Right lobe of liver (tissue), 6 donors: ENCODE data around the gene CNOT8. TPM values are rescaled to one million over a fixed set of nuclear protein-coding genes. Genes with fewer than 3 reads are reported as not detected.
"Not testable (repeated sequence)": the region's sequence is repeated elsewhere in the genome, so short reads cannot be mapped to it uniquely, and the experiment has no call there.

Experiments
- ATAC-seq, 4 donors: fragments of 200-7000 bp; cut with Tn5 transposase; one replicate each; pipeline ENCODE4 v1.9.1; 2020; ENCODE audit warnings: mild to moderate bottlenecking in 4 of 4, moderate library complexity in 4 of 4
- DNase-seq, 3 donors: peaks; one replicate each; pipeline ENCODE4 v3.0.0-alpha.2; 2020
- H3K27ac ChIP-seq, 3 donors: fragments of 200-600 bp; one replicate each; pipeline ENCODE4 v1.8.0; 2022
- H3K27me3 ChIP-seq, 2 donors: fragments of 200-600 bp; one replicate each; pipeline ENCODE4 v1.8.0; 2022
- H3K36me3 ChIP-seq, 4 donors: fragments of 200-600 bp; sonication (generic) in 1 of 4; one replicate each; pipeline versions ENCODE4 v1.5.1 to v1.8.0; 2017 to 2022; ENCODE audit warnings: control low read depth in 1 of 4
- H3K4me1 ChIP-seq, 4 donors: fragments of 200-600 bp; sonication (generic) in 1 of 4; one replicate each; pipeline versions ENCODE4 v1.5.1 to v1.8.0; 2017 to 2022; ENCODE audit warnings: control low read depth in 1 of 4
- H3K4me3 ChIP-seq, 3 donors: fragments of 200-600 bp; one replicate each; pipeline ENCODE4 v1.8.0; 2022
- H3K9me3 ChIP-seq, 4 donors: fragments of 200-600 bp; sonication (generic) in 1 of 4; one replicate each; pipeline versions ENCODE4 v1.5.1 to v1.8.0; 2017 to 2022; ENCODE audit warnings: control low read depth in 1 of 4
- CTCF ChIP-seq, 4 donors: fragments of 200-600 bp in 3 of 4; fragments of 450-650 bp in 1 of 4; IDR thresholded peaks; one replicate each; pipeline versions ENCODE4 v1.5.1 to v1.8.0; 2016 to 2022; ENCODE audit warnings: antibody characterized with exemption in 4 of 4, mild to moderate bottlenecking in 2 of 4
- POLR2A ChIP-seq: fragments of 450-650 bp; IDR thresholded peaks from one replicate; pipeline ENCODE4 v1.6.1; 2017; ENCODE audit warnings: antibody characterized with exemption, mild to moderate bottlenecking
- WGBS: methylation state at CpG from one replicate; pipeline ENCODE4 v1.1.6; 2018; ENCODE audit warnings: low coverage, low lambda C conversion rate; ENCODE audit not compliant: insufficient coverage; ENCODE audit errors: missing lambda C conversion rate; 5-methylcytosine and 5-hydroxymethylcytosine counted together
- intact Hi-C, 2 donors: fragments of 100-400 bp; cut with DNase I; formaldehyde crosslinking; loops; one replicate each; pipeline versions ENCODE4 v1.11.2 to v1.14.1; 2022
- total RNA-seq, 6 experiments: library from RNA; depleted of rRNA in 2 of 6; stranded (reverse); fragments of >200 nt in 2 of 6; fragmentation: NEBNext Ultra II Directional in 3 of 6; extraction: Animal tissue kit (Norgen Biotek cat#: 25700) in 3 of 6; gene quantifications; one replicate each; pipeline versions ENCODE4 v1.1.0 to v1.2.4, GENCODE V29; 2016 to 2023
- donor health status: DM: no; HTN: yes; CAD: no.
- donor health status: DM: no; HTN: no; CAD: no.
- donor health status: DM: no; HTN: no; CAD: no.
- donor health status: DM: no; HTN: yes; CAD: no.
- donor health status: DM: no; HTN: yes; CAD: no.

Gene CNOT8
- total RNA-seq, 6 experiments from 2014 or later: 12.4 to 19.6 (median 16.5) TPM

GRCh38 chr5:154817815-154818214 lies 40.6 kb upstream of the CNOT8 start:
- WGBS: 85% methylated on average over 6 of the region's 6 CpGs
- ATAC-seq (no peak), DNase-seq (no peak)
- no peak for TF ChIP-seq CTCF (IDR thresholded peaks at IDR 0.05)
- TF ChIP-seq POLR2A: no peak
- intact Hi-C loops: no loop called here
- H3K4me1 ChIP-seq: peaks cover 0 to 19% (median 9%) of the 10 kb centered on the region in 4 donors
- H3K9me3 ChIP-seq: no peaks in the 10 kb centered on the region
- peaks cover 0 to 68% (median 18%) of the 10 kb centered on the region in 4 donors for H3K36me3 ChIP-seq
- no peaks in the 10 kb centered on the region for H3K27me3 ChIP-seq
- no peak overlapping the region for H3K4me3 ChIP-seq
- H3K27ac ChIP-seq: no peak overlapping the region

GRCh38 chr5:154818471-154819116 lies 39.8 kb upstream of the CNOT8 start:
- peaks cover 0 to 68% (median 20%) of the 10 kb centered on the region in 4 donors for H3K36me3 ChIP-seq
- no peak for TF ChIP-seq CTCF (IDR thresholded peaks at IDR 0.05)
- TF ChIP-seq POLR2A: no peak
- H3K27ac ChIP-seq: no peak overlapping the region

GRCh38 chr5:154819546-154819945 lies 38.9 kb upstream of the CNOT8 start:
- H3K4me3 ChIP-seq: no peak overlapping the region
- ATAC-seq (no peak), DNase-seq (no peak)
- peaks cover 0 to 62% (median 20%) of the 10 kb centered on the region in 4 donors for H3K36me3 ChIP-seq
- no peaks in the 10 kb centered on the region for H3K27me3 ChIP-seq
- H3K4me1 ChIP-seq: peaks cover 0 to 19% (median 9%) of the 10 kb centered on the region in 4 donors
- TF ChIP-seq CTCF (IDR thresholded peaks at IDR 0.05) (no peak), POLR2A (no peak)
- no peaks in the 10 kb centered on the region for H3K9me3 ChIP-seq
- WGBS: 71% methylated on average over 4 of the region's 7 CpGs
- intact Hi-C loops: no loop called here
- no peak overlapping the region for H3K27ac ChIP-seq

More at GRCh38 chr5:154818471-154819116, 39.8 kb upstream of the CNOT8 start:
- no peak overlapping the region for H3K4me3 ChIP-seq
- intact Hi-C loops: no loop called here
- H3K27me3 ChIP-seq: no peaks in the 10 kb centered on the region
- DNase-seq: no peak
- ATAC-seq: no peak
- H3K9me3 ChIP-seq: no peaks in the 10 kb centered on the region
- H3K4me1 ChIP-seq: peaks cover 0 to 19% (median 9%) of the 10 kb centered on the region in 4 donors
- 50% methylated on average over 2 of the region's 2 CpGs for WGBS

GRCh38 chr5:154820383-154820782 lies 38.0 kb upstream of the CNOT8 start:
- peaks cover 0 to 57% (median 18%) of the 10 kb centered on the region in 4 donors for H3K36me3 ChIP-seq

GRCh38 chr5:154822896-154823295 lies 35.5 kb upstream of the CNOT8 start:
- ATAC-seq, H3K27ac ChIP-seq, H3K4me1 ChIP-seq, H3K27me3 ChIP-seq, H3K4me3 ChIP-seq, H3K9me3 ChIP-seq, intact Hi-C loops, DNase-seq: not testable (repeated sequence)
- H3K36me3 ChIP-seq: peaks cover 0 to 60% (median 19%) of the 10 kb centered on the region in 4 donors
- WGBS: 100% methylated on average over 2 of the region's 5 CpGs

More at GRCh38 chr5:154820383-154820782, 38.0 kb upstream of the CNOT8 start:
- TF ChIP-seq CTCF (IDR thresholded peaks at IDR 0.05) (no peak), POLR2A (no peak)
- no peak for ATAC-seq
- H3K4me1 ChIP-seq: peaks cover 0 to 15% (median 5%) of the 10 kb centered on the region in 4 donors
- WGBS: 92% methylated on average over 2 of the region's 5 CpGs
- H3K27me3 ChIP-seq: no peaks in the 10 kb centered on the region
- DNase-seq: no peak
- H3K27ac ChIP-seq: no peak overlapping the region
- no peaks in the 10 kb centered on the region for H3K9me3 ChIP-seq
- intact Hi-C loops: no loop called here
- H3K4me3 ChIP-seq: no peak overlapping the region
